ENCODE measurements around the gene TGM2. TPM values are rescaled to one million over a fixed set of nuclear protein-coding genes. Genes with fewer than 3 reads are reported as not detected.
A peak's percentile ranks its signal among the peaks of the same experiment; 100 is the strongest.

TGM2 gene
- total and polyA plus RNA-seq, 2 donors from 2014 or later, result 44.6 to 611 TPM

- Histone ChIP-seq H3K27ac (ENCODE audit: low read depth in 2 of 2, low read length in 2 of 2) (no peak overlapping the region), H3K27me3 (ENCODE audit: control insufficient read depth, insufficient read depth, low read length) (no peaks in the 10 kb centered on the region), H3K9ac (ENCODE audit: low read length in 3 of 3) (no peak overlapping the region), H3K36me3 (ENCODE audit: control insufficient read depth in 2 of 3, insufficient read depth in 3 of 3, low read length in 3 of 3) (no peaks in the 10 kb centered on the region), H3K9me3 (ENCODE audit: control insufficient read depth in 2 of 3, insufficient read depth in 1 of 3, low read length in 3 of 3) (no peaks in the 10 kb centered on the region), H3K4me3 (ENCODE audit: low read length in 3 of 3) (no peak overlapping the region), H3K4me1 (ENCODE audit: control insufficient read depth in 2 of 3, insufficient read depth in 2 of 3, low read depth in 1 of 3, low read length in 3 of 3) (no peaks in the 10 kb centered on the region)
- FAIRE-seq (no peak), DNase-seq (no peak)
- intact Hi-C loops (cut with DNase I), result no loop called here
- no peak for TF ChIP-seq CTCF (IDR thresholded peaks at IDR 0.05; ENCODE audit: borderline replicate concordance, extremely low read depth, insufficient read depth)
Measured at GRCh38 chr20:38203981-38204357, 38.9 kb upstream of the TGM2 start.

GRCh38 chr20:38203337-38203980, 38.4 kb upstream of the TGM2 start:
- DNase-seq, result peak in 1 of 5 donors; percentile 11
- Histone ChIP-seq H3K27ac (ENCODE audit: low read depth in 2 of 2, low read length in 2 of 2) (no peak overlapping the region), H3K36me3 (ENCODE audit: control insufficient read depth in 2 of 3, insufficient read depth in 3 of 3, low read length in 3 of 3) (no peaks in the 10 kb centered on the region), H3K27me3 (ENCODE audit: control insufficient read depth, insufficient read depth, low read length) (no peaks in the 10 kb centered on the region), H3K4me3 (ENCODE audit: low read length in 3 of 3) (no peak overlapping the region), H3K4me1 (ENCODE audit: control insufficient read depth in 2 of 3, insufficient read depth in 2 of 3, low read depth in 1 of 3, low read length in 3 of 3) (no peaks in the 10 kb centered on the region), H3K9ac (ENCODE audit: low read length in 3 of 3) (no peak overlapping the region), H3K9me3 (ENCODE audit: control insufficient read depth in 2 of 3, insufficient read depth in 1 of 3, low read length in 3 of 3) (no peaks in the 10 kb centered on the region)
- TF ChIP-seq CTCF (IDR thresholded peaks at IDR 0.05; ENCODE audit: borderline replicate concordance, extremely low read depth, insufficient read depth), result no peak
- FAIRE-seq, result no peak
- intact Hi-C loops (cut with DNase I), result no loop called here

- DNase-seq (peak in 1 of 5 donors; percentile 7), FAIRE-seq (no peak)
- intact Hi-C loops (cut with DNase I), result no loop called here
- H3K4me1 ChIP-seq (ENCODE audit: control insufficient read depth in 2 of 3, insufficient read depth in 2 of 3, low read depth in 1 of 3, low read length in 3 of 3), result no peaks in the 10 kb centered on the region
- H3K9ac ChIP-seq (ENCODE audit: low read length in 3 of 3), result no peak overlapping the region
- H3K9me3 ChIP-seq (ENCODE audit: control insufficient read depth in 2 of 3, insufficient read depth in 1 of 3, low read length in 3 of 3), result no peaks in the 10 kb centered on the region
- no peak overlapping the region for H3K27ac ChIP-seq (ENCODE audit: low read depth in 2 of 2, low read length in 2 of 2)
- no peaks in the 10 kb centered on the region for H3K27me3 ChIP-seq (ENCODE audit: control insufficient read depth, insufficient read depth, low read length)
- no peaks in the 10 kb centered on the region for H3K36me3 ChIP-seq (ENCODE audit: control insufficient read depth in 2 of 3, insufficient read depth in 3 of 3, low read length in 3 of 3)
- no peak for TF ChIP-seq CTCF (IDR thresholded peaks at IDR 0.05; ENCODE audit: borderline replicate concordance, extremely low read depth, insufficient read depth)
- no peak overlapping the region for H3K4me3 ChIP-seq (ENCODE audit: low read length in 3 of 3)
Measured at GRCh38 chr20:38202982-38203293, 37.9 kb upstream of the TGM2 start.

All from kidney (tissue), 14 donors.